PC-3 (cell line): ENCODE data around the gene PRXL2B. TPM values are rescaled to one million over a fixed set of nuclear protein-coding genes. Genes with fewer than 3 reads are reported as not detected.

Source experiments
- ATAC-seq: fragments of 200-7000 bp; cut with Tn5 transposase; 2 replicates; pipeline ENCODE4 v1.9.1; 2020; ENCODE audit warnings: mild to moderate bottlenecking, moderate library complexity
- BruUV-seq: library from RNA; stranded (reverse); fragments of 400-500 nt; replicated peaks from 2 replicates; lab custom pipeline; 2021; lab: Mats Ljungman, UMichigan
- CTCF ChIA-PET: fragments of 300-600 bp; sonication (Branson Sonifier 250); formaldehyde crosslinking; loops from one replicate; lab custom pipeline; 2022; ENCODE audit warnings: antibody characterized with exemption; lab: Charles Lee
- POLR2A ChIA-PET: fragments of 300-600 bp; sonication (Branson Sonifier 250); formaldehyde crosslinking; loops from one replicate; lab custom pipeline; 2022; ENCODE audit warnings: antibody characterized with exemption; ENCODE audit not compliant: unreplicated experiment; lab: Charles Lee
- DNase-seq: peaks from one replicate; pipeline ENCODE4 v3.0.0-alpha.2; 2015
- H2AFZ ChIP-seq: fragments of 300-600 bp; sonication (generic); 2 replicates; pipeline ENCODE4 v1.6.0; 2016; ENCODE audit warnings: antibody characterized with exemption, low read length
- H3F3A ChIP-seq: fragments of 300-600 bp; sonication (generic); one replicate; pipeline ENCODE4 v1.6.0; 2017; ENCODE audit warnings: antibody characterized with exemption, low read length, control low read depth, mild to moderate bottlenecking; ENCODE audit not compliant: unreplicated experiment
- H3K27ac ChIP-seq: fragments of 300-600 bp; sonication (generic); 2 replicates; pipeline ENCODE4 v1.5.1; 2016; ENCODE audit warnings: mild to moderate bottlenecking, low read length
- H3K27me3 ChIP-seq: fragments of 300-600 bp; sonication (generic); 2 replicates; pipeline ENCODE4 v1.6.1; 2016; ENCODE audit warnings: low read length, mixed read lengths
- H3K36me3 ChIP-seq: fragments of 300-600 bp; sonication (generic); 2 replicates; pipeline ENCODE4 v1.6.1; 2016; ENCODE audit warnings: low read depth, mixed run types, low read length, mixed read lengths
- H3K4me1 ChIP-seq: fragments of 300-600 bp; sonication (generic); 2 replicates; pipeline ENCODE4 v1.5.1; 2016; ENCODE audit warnings: low read length; ENCODE audit not compliant: insufficient read depth
- H3K4me2 ChIP-seq: fragments of 300-600 bp; sonication (generic); 2 replicates; pipeline ENCODE4 v1.6.0; 2016; ENCODE audit warnings: low read length
- H3K4me3 ChIP-seq: fragments of 300-600 bp; sonication (generic); 2 replicates; pipeline ENCODE4 v1.5.1; 2016; ENCODE audit warnings: mild to moderate bottlenecking, low read length, mixed read lengths
- H3K79me2 ChIP-seq: fragments of 300-600 bp; sonication (generic); 2 replicates; pipeline ENCODE4 v1.6.1; 2017; ENCODE audit warnings: low read length, mixed read lengths
- H3K9ac ChIP-seq: fragments of 300-600 bp; sonication (generic); 2 replicates; pipeline ENCODE4 v1.6.0; 2016; ENCODE audit warnings: mild to moderate bottlenecking, low read length
- H3K9me2 ChIP-seq: fragments of 300-600 bp; sonication (generic); replicated peaks from 2 replicates; pipeline ENCODE4 v1.6.1; 2016; ENCODE audit warnings: mixed run types, low read length, mixed read lengths
- H3K9me3 ChIP-seq: fragments of 300-600 bp; sonication (generic); 2 replicates; pipeline ENCODE4 v1.6.1; 2016; ENCODE audit warnings: low read length, mixed read lengths
- H4K20me1 ChIP-seq: fragments of 300-600 bp; sonication (generic); 2 replicates; pipeline ENCODE4 v1.6.1; 2016; ENCODE audit warnings: low read length, mixed read lengths
- CTCF ChIP-seq: fragments of 300-600 bp; sonication (generic); conservative IDR thresholded peaks from 2 replicates; pipeline ENCODE4 v1.5.1; 2017; ENCODE audit warnings: antibody characterized with exemption, low read depth, mild to moderate bottlenecking, low read length
- EZH2 ChIP-seq: fragments of 300-600 bp; sonication (generic); IDR thresholded peaks from one replicate; pipeline ENCODE4 v1.6.1; 2017; ENCODE audit warnings: antibody characterized with exemption, mild to moderate bottlenecking, low read length; ENCODE audit not compliant: unreplicated experiment
- EZH2phosphoT487 ChIP-seq: fragments of 300-600 bp; sonication (generic); IDR thresholded peaks from 2 replicates; pipeline ENCODE4 v1.6.1; 2018; ENCODE audit warnings: mild to moderate bottlenecking, antibody characterized with exemption, low read length, borderline replicate concordance
- intact Hi-C: fragments of 100-400 bp; cut with micrococcal nuclease; formaldehyde crosslinking; loops from 2 replicates; pipeline ENCODE4 v1.9.0; 2023
- total RNA-seq: library from RNA; depleted of rRNA; stranded (reverse); fragments of >200 nt; gene quantifications from 2 replicates; pipeline ENCODE4 v1.2.3, GENCODE V29; 2014

Gene PRXL2B
- total RNA-seq, 1 experiment from 2014 or later, result 75.0 TPM

GRCh38 chr1:2570332-2570731 lies 16.2 kb upstream of the PRXL2B start:
- H3K9me2 ChIP-seq, result no peaks in the 10 kb centered on the region
- ATAC-seq (no peak), DNase-seq (no peak)
- intact Hi-C loops, result no loop called here
- no TSS peak for BruUV-seq
- no peaks in the 10 kb centered on the region for H3K4me1 ChIP-seq
- ChIA-PET POLR2A (interaction anchor here (0.6 kb wide), 1 partner anchor 62 kb away, joined by 4 read pairs; no protein-coding TSS in a partner anchor), CTCF (no interaction called here)
- H3K9me3 ChIP-seq, result no peaks in the 10 kb centered on the region
- no peak for TF ChIP-seq CTCF
- no peak for TF ChIP-seq EZH2
- TF ChIP-seq EZH2phosphoT487, result no peak
- no peaks in the 10 kb centered on the region for H4K20me1 ChIP-seq
- H3F3A ChIP-seq, result no peaks in the 10 kb centered on the region
- no peaks in the 10 kb centered on the region for H3K36me3 ChIP-seq
- no peak overlapping the region for H3K4me2 ChIP-seq
- no peak overlapping the region for H2AFZ ChIP-seq
- no peak overlapping the region for H3K9ac ChIP-seq
- no peak overlapping the region for H3K4me3 ChIP-seq
- H3K27me3 ChIP-seq, result peaks cover 37% of the 10 kb centered on the region
- no peak overlapping the region for H3K27ac ChIP-seq
- H3K79me2 ChIP-seq, result no peaks in the 10 kb centered on the region

DNA sequence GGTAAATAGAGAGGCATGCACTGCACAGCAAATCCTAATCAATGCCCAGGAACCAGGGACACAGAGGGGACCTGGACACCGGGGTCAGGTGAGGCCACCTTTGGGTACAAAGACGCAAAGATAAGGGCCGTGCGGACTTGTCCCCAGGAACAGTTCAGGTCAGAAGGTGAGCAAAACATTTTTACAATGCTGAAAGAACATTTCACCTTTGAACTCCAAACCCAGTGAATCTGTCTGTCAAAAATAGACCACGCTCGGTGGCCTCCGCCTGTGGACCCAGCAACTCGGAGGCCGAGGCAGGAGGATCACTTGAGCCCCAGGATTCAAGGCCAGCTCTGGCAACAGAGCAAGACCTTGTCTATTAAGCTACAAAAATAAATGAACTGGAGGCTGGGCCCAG lies 15.2 kb upstream of the PRXL2B start:
- ChIA-PET POLR2A (interaction anchor here (0.6 kb wide), 1 partner anchor 372 kb away, joined by 22 read pairs; no protein-coding TSS in a partner anchor), CTCF (no interaction called here)
- ATAC-seq (no peak), DNase-seq (no peak)
- Histone ChIP-seq H3K9me3 (no peaks in the 10 kb centered on the region), H2AFZ (no peak overlapping the region), H3K27ac (no peak overlapping the region), H3K36me3 (no peaks in the 10 kb centered on the region), H3K4me1 (no peaks in the 10 kb centered on the region), H3F3A (no peaks in the 10 kb centered on the region), H4K20me1 (no peaks in the 10 kb centered on the region), H3K9ac (no peak overlapping the region), H3K9me2 (no peaks in the 10 kb centered on the region), H3K27me3 (peaks cover 31% of the 10 kb centered on the region), H3K79me2 (no peaks in the 10 kb centered on the region), H3K4me2 (no peak overlapping the region), H3K4me3 (no peak overlapping the region)
- no peak for TF ChIP-seq CTCF
- TF ChIP-seq EZH2, result no peak
- TF ChIP-seq EZH2phosphoT487, result no peak
- intact Hi-C loops, result no loop called here
- no TSS peak for BruUV-seq

DNA sequence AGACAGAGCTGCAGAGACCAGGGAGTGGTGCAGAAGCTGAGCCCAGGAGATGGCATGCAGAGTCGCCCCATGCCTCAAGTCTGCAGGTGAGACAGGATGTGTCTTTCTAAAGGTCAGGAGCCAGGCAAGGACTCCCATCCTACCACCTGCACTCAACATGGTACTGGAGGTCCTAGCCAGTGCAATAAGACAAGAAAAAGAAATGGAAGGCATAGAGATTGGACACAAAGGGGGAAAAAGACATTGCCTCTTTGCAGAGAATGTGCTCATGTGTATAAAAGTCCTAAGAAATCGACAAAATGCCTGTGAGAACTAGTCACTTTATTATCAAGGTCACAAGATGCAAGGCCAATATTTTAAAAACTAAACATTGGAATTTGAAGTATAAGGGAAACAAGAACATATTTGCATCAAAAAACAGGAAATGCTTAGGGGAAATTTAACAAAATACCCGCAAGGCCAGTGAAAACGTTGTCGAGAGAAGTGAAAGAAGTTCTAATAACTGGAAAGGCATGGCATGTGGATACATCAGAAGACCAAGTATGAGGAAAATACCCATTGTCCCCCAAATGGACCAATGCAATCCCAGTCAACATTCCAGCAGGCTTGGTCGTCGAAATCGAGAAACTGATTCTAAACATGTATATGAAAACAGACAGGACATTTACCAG lies 13.2 kb upstream of the PRXL2B start:
- no peak overlapping the region for H3K9ac ChIP-seq

More for the DNA sequence above, 13.2 kb upstream of the PRXL2B start:
- Histone ChIP-seq H2AFZ (no peak overlapping the region), H3K27ac (no peak overlapping the region), H3K79me2 (no peaks in the 10 kb centered on the region), H3F3A (no peaks in the 10 kb centered on the region), H3K9me2 (no peaks in the 10 kb centered on the region), H3K27me3 (peaks cover 31% of the 10 kb centered on the region), H3K4me3 (no peak overlapping the region), H3K4me2 (no peak overlapping the region), H3K4me1 (no peaks in the 10 kb centered on the region; the same call in 1 of the 2 replicates), H3K36me3 (no peaks in the 10 kb centered on the region), H3K9me3 (no peaks in the 10 kb centered on the region), H4K20me1 (no peaks in the 10 kb centered on the region)
- no peak for ATAC-seq
- intact Hi-C loops, result no loop called here
- DNase-seq, result no peak
- no TSS peak for BruUV-seq
- CTCF ChIA-PET, result no interaction called here
- POLR2A ChIA-PET, result no interaction called here
- TF ChIP-seq EZH2 (no peak), CTCF (no peak), EZH2phosphoT487 (no peak)
